HK-2 (cell line): ENCODE data around the gene ROR2.
"Not testable (repeated sequence)": the region's sequence is repeated elsewhere in the genome, so short reads cannot be mapped to it uniquely, and the experiment has no call there.

ENCODE experiments used
- DNase-seq: peaks from one replicate; pipeline ENCODE4 v3.0.0-alpha.2; 2018; ENCODE audit not compliant: unreplicated experiment

The ROR2 gene

GRCh38 chr9:91519520-91520277, 430.3 kb downstream of the ROR2 start:
- DNase-seq, result no peak

- no peak for DNase-seq
These were observed 431.6 kb downstream of the ROR2 start for GRCh38 chr9:91518462-91518861.

DNA sequence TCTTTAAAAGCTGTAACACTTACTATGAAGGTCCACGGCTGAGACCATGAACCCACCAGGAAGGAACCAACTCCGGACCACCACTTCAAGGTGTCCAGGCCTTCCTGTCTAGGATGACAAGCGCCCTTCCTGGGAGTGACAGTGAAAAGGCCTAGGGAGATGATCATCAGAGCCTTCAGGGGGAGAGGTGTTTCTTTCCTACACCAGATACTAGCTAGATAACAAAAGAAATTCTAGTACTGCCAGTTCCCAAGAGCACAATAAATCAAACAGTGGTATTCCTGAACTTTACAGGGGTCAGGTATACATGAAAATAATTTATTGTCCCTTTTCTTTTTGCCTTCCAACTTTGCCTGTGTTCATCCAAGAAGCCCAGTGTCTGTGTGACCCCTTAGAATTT, 432.2 kb downstream of the ROR2 start:
- no peak for DNase-seq

GRCh38 chr9:91517332-91517731, 432.7 kb downstream of the ROR2 start:
- DNase-seq, result not testable (repeated sequence)

- DNase-seq, result no peak
These were observed 433.3 kb downstream of the ROR2 start for GRCh38 chr9:91516777-91517176.

DNA sequence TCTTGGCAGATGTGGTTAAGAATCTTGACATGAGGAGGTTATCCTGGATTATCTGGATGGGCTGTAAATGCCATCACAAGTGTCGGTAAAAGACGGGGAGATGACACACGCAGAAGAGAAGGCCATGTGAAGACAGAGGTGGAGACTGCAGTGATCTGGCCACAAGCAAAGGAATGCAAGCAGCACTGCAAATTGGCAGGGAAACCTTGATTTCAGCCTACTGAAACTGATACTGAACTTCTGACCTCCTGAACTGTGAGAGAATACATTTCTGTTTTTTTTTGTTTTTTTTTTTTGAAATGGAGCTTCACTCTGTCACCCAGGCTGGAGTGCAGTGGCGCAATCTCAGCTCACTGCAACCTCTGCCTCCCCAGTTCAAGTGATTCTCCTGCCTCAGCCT, 433.9 kb downstream of the ROR2 start:
- DNase-seq, result no peak

DNA sequence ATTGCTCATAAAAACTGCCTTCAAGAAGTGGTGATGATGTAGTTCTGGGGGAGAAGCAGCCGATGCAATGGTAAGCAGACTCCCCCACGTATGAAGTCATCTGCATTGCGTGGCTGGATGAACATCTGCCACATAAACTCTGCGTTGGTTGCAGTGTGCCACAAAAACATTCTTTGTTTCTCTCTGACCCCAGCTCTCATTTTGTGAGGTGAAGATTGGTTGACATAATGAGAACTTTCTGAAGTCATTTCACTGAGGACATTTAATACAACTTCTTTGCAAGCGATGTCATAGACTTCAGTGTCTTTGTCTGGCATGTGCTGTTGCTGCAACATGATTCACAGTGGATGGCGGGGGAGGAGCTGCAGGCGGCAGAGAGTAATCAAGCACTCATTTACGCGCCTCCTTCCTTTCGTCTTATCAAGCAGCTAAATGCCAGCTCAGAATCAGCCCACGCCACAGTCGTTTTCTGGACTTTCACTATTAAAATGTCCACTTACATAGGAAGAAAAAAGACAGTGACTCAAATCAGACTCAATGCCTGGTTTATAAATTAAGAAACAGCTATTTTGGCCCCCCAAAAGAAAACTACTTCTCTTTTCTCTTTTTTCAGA, 434.8 kb downstream of the ROR2 start:
- DNase-seq, result peak; percentile 20
